AG10803 (cell line): Measurements from ENCODE around the gene PLCL1.

Experiments
- DNase-seq: peaks from one replicate; pipeline ENCODE4 v3.0.0; 2010; ENCODE audit warnings: low read depth
- H3K4me3 ChIP-seq: 2 replicates; pipeline ENCODE4 v1.5.1; 2011; ENCODE audit warnings: mild to moderate bottlenecking, low read length, control low read depth
- CTCF ChIP-seq: conservative IDR thresholded peaks from 2 replicates; pipeline ENCODE4 v1.5.1; 2011; ENCODE audit warnings: mild to moderate bottlenecking, low read length, control low read depth, inconsistent platforms

The PLCL1 gene

GRCh38 chr2:198143793-198144192 lies 339.4 kb downstream of the PLCL1 start:
- H3K4me3 ChIP-seq: no peak overlapping the region
- TF ChIP-seq CTCF: no peak
- DNase-seq: no peak

GRCh38 chr2:198144660-198145059 lies 340.3 kb downstream of the PLCL1 start:
- TF ChIP-seq CTCF: no peak
- no peak overlapping the region for H3K4me3 ChIP-seq
- no peak for DNase-seq

GRCh38 chr2:198146346-198146940 lies 342.1 kb downstream of the PLCL1 start:
- no peak for DNase-seq
- TF ChIP-seq CTCF: no peak
- H3K4me3 ChIP-seq: no peak overlapping the region

- no peak overlapping the region for H3K4me3 ChIP-seq
- no peak for TF ChIP-seq CTCF
- DNase-seq: no peak
Measured at GRCh38 chr2:198157314-198157713, 352.9 kb downstream of the PLCL1 start.

GRCh38 chr2:198161151-198161550 lies 356.8 kb downstream of the PLCL1 start:
- no peak for DNase-seq
- no peak for TF ChIP-seq CTCF
- H3K4me3 ChIP-seq: no peak overlapping the region

- no peak overlapping the region for H3K4me3 ChIP-seq
- TF ChIP-seq CTCF: no peak
- no peak for DNase-seq
Measured at GRCh38 chr2:198162276-198162675, 357.9 kb downstream of the PLCL1 start.

GRCh38 chr2:198164843-198165242 lies 360.4 kb downstream of the PLCL1 start:
- DNase-seq: no peak
- no peak overlapping the region for H3K4me3 ChIP-seq
- TF ChIP-seq CTCF: no peak
